ENCODE measurements around the gene LIPC. TPM values are rescaled to one million over a fixed set of nuclear protein-coding genes. Genes with fewer than 3 reads are reported as not detected.

LIPC gene
- total RNA-seq, 5 donors from 2014 or later (not counting 1 experiment from before 2014, with no cell fraction given): 0.89 to 2.1 (median 1.5) TPM

- Histone ChIP-seq H3K9me3 (no peaks in the 10 kb centered on the region), H3K27me3 (replicated peaks in 1 of 2; ENCODE audit: control insufficient read depth in 2 of 2, extremely low read depth in 1 of 2, insufficient read depth in 2 of 2, low read length in 1 of 2) (peaks cover 0 to 3% of the 10 kb centered on the region in 2 experiments), H3K27ac (ENCODE audit: low read length) (no peak overlapping the region), H3K4me1 (ENCODE audit: control insufficient read depth in 1 of 2, extremely low read depth in 1 of 2, insufficient read depth in 2 of 2, low read length in 2 of 2) (no peaks in the 10 kb centered on the region), H3K4me3 (ENCODE audit: control insufficient read depth in 1 of 2, extremely low read depth in 1 of 2, low read length in 1 of 2) (no peak overlapping the region), H3K36me3 (ENCODE audit: control insufficient read depth in 2 of 2, extremely low read depth in 1 of 2, insufficient read depth in 1 of 2, low read length in 1 of 2) (no peaks in the 10 kb centered on the region)
- H3K4me1 Mint-ChIP-seq: peaks cover 0 to 17% (median 0%) of the 10 kb centered on the region in 3 donors
- WGBS (ENCODE audit: insufficient coverage): 80% methylated on average over 3 of the region's 4 CpGs
- DNase-seq (no peak), ATAC-seq (replicated peaks in 1 of 4) (no peak)
- no peaks in the 10 kb centered on the region for H3K9me3 Mint-ChIP-seq
- H3K27ac Mint-ChIP-seq: no peak overlapping the region
- H3K27me3 Mint-ChIP-seq: no peaks in the 10 kb centered on the region
- CTCF ChIA-PET: no interaction called here
- POLR2A ChIA-PET: no interaction called here
- H3K4me3 Mint-ChIP-seq: no peak overlapping the region
- H3K36me3 Mint-ChIP-seq: no peaks in the 10 kb centered on the region
These were observed 104.6 kb downstream of the LIPC start for GRCh38 chr15:58536414-58536813.

GRCh38 chr15:58537033-58537432 is 105.2 kb downstream of the LIPC start:
- 95% methylated on average over 8 of the region's 9 CpGs for WGBS (ENCODE audit: insufficient coverage)
- no peaks in the 10 kb centered on the region for H3K4me1 ChIP-seq (ENCODE audit: control insufficient read depth in 1 of 2, extremely low read depth in 1 of 2, insufficient read depth in 2 of 2, low read length in 2 of 2)
- no peak overlapping the region for H3K4me3 ChIP-seq (ENCODE audit: control insufficient read depth in 1 of 2, extremely low read depth in 1 of 2, low read length in 1 of 2)
- no peaks in the 10 kb centered on the region for H3K9me3 Mint-ChIP-seq
- DNase-seq (no peak), ATAC-seq (replicated peaks in 1 of 4) (no peak)
- ChIA-PET POLR2A (no interaction called here), CTCF (no interaction called here)
- peaks cover 0 to 17% (median 0%) of the 10 kb centered on the region in 3 donors for H3K4me1 Mint-ChIP-seq
- H3K27ac ChIP-seq (ENCODE audit: low read length): no peak overlapping the region
- no peaks in the 10 kb centered on the region for H3K36me3 Mint-ChIP-seq
- H3K4me3 Mint-ChIP-seq: no peak overlapping the region
- H3K9me3 ChIP-seq: no peaks in the 10 kb centered on the region
- no peaks in the 10 kb centered on the region for H3K27me3 Mint-ChIP-seq
- H3K27me3 ChIP-seq (replicated peaks in 1 of 2; ENCODE audit: control insufficient read depth in 2 of 2, extremely low read depth in 1 of 2, insufficient read depth in 2 of 2, low read length in 1 of 2): peaks cover 0 to 3% of the 10 kb centered on the region in 2 experiments
- no peaks in the 10 kb centered on the region for H3K36me3 ChIP-seq (ENCODE audit: control insufficient read depth in 2 of 2, extremely low read depth in 1 of 2, insufficient read depth in 1 of 2, low read length in 1 of 2)
- H3K27ac Mint-ChIP-seq: no peak overlapping the region

DNA sequence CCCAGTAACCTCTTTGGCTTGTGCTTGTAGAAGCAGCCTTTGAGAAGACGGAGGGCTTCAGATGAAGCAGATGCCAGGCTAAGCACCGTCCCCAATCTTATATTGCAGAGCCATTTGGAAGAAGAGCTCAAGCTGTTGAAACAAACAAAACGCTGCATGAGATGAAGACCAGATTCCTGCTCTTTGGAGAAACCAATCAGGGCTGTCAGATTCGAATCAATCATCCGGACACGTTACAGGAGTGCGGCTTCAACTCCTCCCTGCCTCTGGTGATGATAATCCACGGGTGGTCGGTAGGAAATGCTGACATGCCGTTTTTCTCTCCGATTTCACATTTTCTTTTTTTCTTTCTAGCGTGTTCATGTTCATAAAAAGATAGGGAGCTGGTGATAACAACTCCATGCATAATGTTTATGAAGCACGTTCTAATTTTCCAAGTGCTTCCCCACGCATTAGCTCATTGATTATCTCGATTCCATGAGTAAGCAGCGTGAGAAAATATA is 106.5 kb downstream of the LIPC start:
- Histone ChIP-seq H3K27ac (ENCODE audit: low read length) (no peak overlapping the region), H3K4me1 (ENCODE audit: control insufficient read depth in 1 of 2, extremely low read depth in 1 of 2, insufficient read depth in 2 of 2, low read length in 2 of 2) (no peaks in the 10 kb centered on the region), H3K4me3 (ENCODE audit: control insufficient read depth in 1 of 2, extremely low read depth in 1 of 2, low read length in 1 of 2) (no peak overlapping the region), H3K36me3 (ENCODE audit: control insufficient read depth in 2 of 2, extremely low read depth in 1 of 2, insufficient read depth in 1 of 2, low read length in 1 of 2) (no peaks in the 10 kb centered on the region), H3K27me3 (replicated peaks in 1 of 2; ENCODE audit: control insufficient read depth in 2 of 2, extremely low read depth in 1 of 2, insufficient read depth in 2 of 2, low read length in 1 of 2) (peaks cover 0 to 3% of the 10 kb centered on the region in 2 experiments), H3K9me3 (no peaks in the 10 kb centered on the region)
- CTCF ChIA-PET: no interaction called here
- 96% methylated on average over 6 of the region's 16 CpGs for WGBS (ENCODE audit: insufficient coverage)
- POLR2A ChIA-PET: no interaction called here
- H3K4me3 Mint-ChIP-seq: no peak overlapping the region
- peaks cover 0 to 17% (median 0%) of the 10 kb centered on the region in 3 donors for H3K4me1 Mint-ChIP-seq
- ATAC-seq (replicated peaks in 1 of 4) (no peak), DNase-seq (no peak)
- H3K27ac Mint-ChIP-seq: no peak overlapping the region
- no peaks in the 10 kb centered on the region for H3K9me3 Mint-ChIP-seq
- H3K36me3 Mint-ChIP-seq: no peaks in the 10 kb centered on the region
- H3K27me3 Mint-ChIP-seq: no peaks in the 10 kb centered on the region

- Histone ChIP-seq H3K4me3 (ENCODE audit: control insufficient read depth in 1 of 2, extremely low read depth in 1 of 2, low read length in 1 of 2) (no peak overlapping the region), H3K9me3 (no peaks in the 10 kb centered on the region), H3K27me3 (replicated peaks in 1 of 2; ENCODE audit: control insufficient read depth in 2 of 2, extremely low read depth in 1 of 2, insufficient read depth in 2 of 2, low read length in 1 of 2) (peaks cover 0 to 3% of the 10 kb centered on the region in 2 experiments), H3K27ac (ENCODE audit: low read length) (no peak overlapping the region), H3K36me3 (ENCODE audit: control insufficient read depth in 2 of 2, extremely low read depth in 1 of 2, insufficient read depth in 1 of 2, low read length in 1 of 2) (no peaks in the 10 kb centered on the region), H3K4me1 (ENCODE audit: control insufficient read depth in 1 of 2, extremely low read depth in 1 of 2, insufficient read depth in 2 of 2, low read length in 2 of 2) (no peaks in the 10 kb centered on the region)
- Mint-ChIP-seq H3K27ac (no peak overlapping the region), H3K4me3 (no peak overlapping the region), H3K4me1 (peaks cover 0 to 17% (median 0%) of the 10 kb centered on the region in 3 donors), H3K27me3 (no peaks in the 10 kb centered on the region), H3K9me3 (no peaks in the 10 kb centered on the region), H3K36me3 (no peaks in the 10 kb centered on the region)
- POLR2A ChIA-PET: no interaction called here
- DNase-seq (no peak), ATAC-seq (replicated peaks in 1 of 4) (no peak)
- CTCF ChIA-PET: no interaction called here
- WGBS (ENCODE audit: insufficient coverage): no CpG with 5 or more reads among the region's 3 CpGs
These were observed 107.1 kb downstream of the LIPC start for GRCh38 chr15:58538901-58539300.

GRCh38 chr15:58539548-58539947 is 107.8 kb downstream of the LIPC start:
- WGBS (ENCODE audit: insufficient coverage): no CpG with 5 or more reads among the region's 1 CpG
- Histone ChIP-seq H3K27me3 (replicated peaks in 1 of 2; ENCODE audit: control insufficient read depth in 2 of 2, extremely low read depth in 1 of 2, insufficient read depth in 2 of 2, low read length in 1 of 2) (peaks cover 0 to 3% of the 10 kb centered on the region in 2 experiments), H3K9me3 (no peaks in the 10 kb centered on the region), H3K36me3 (ENCODE audit: control insufficient read depth in 2 of 2, extremely low read depth in 1 of 2, insufficient read depth in 1 of 2, low read length in 1 of 2) (no peaks in the 10 kb centered on the region), H3K4me3 (ENCODE audit: control insufficient read depth in 1 of 2, extremely low read depth in 1 of 2, low read length in 1 of 2) (no peak overlapping the region), H3K4me1 (ENCODE audit: control insufficient read depth in 1 of 2, extremely low read depth in 1 of 2, insufficient read depth in 2 of 2, low read length in 2 of 2) (peaks cover 0 to 2% of the 10 kb centered on the region in 2 experiments), H3K27ac (ENCODE audit: low read length) (no peak overlapping the region)
- POLR2A ChIA-PET: no interaction called here
- Mint-ChIP-seq H3K4me1 (peaks cover under 1 to 17% (median under 1%) of the 10 kb centered on the region in 3 donors), H3K4me3 (no peak overlapping the region), H3K36me3 (no peaks in the 10 kb centered on the region), H3K9me3 (no peaks in the 10 kb centered on the region), H3K27me3 (no peaks in the 10 kb centered on the region), H3K27ac (no peak overlapping the region)
- CTCF ChIA-PET: no interaction called here
- DNase-seq: no peak
- ATAC-seq (replicated peaks in 1 of 4): no peak

GRCh38 chr15:58541410-58542087 is 109.8 kb downstream of the LIPC start:
- Mint-ChIP-seq H3K4me1 (peaks cover 18 to 33% (median 19%) of the 10 kb centered on the region in 3 donors), H3K27ac (no peak overlapping the region), H3K4me3 (no peak overlapping the region), H3K9me3 (no peaks in the 10 kb centered on the region), H3K27me3 (no peaks in the 10 kb centered on the region), H3K36me3 (no peaks in the 10 kb centered on the region)
- peaks cover 7 to 19% of the 10 kb centered on the region in 2 experiments for H3K4me1 ChIP-seq (ENCODE audit: control insufficient read depth in 1 of 2, extremely low read depth in 1 of 2, insufficient read depth in 2 of 2, low read length in 2 of 2)
- 79% methylated on average over 4 of the region's 22 CpGs for WGBS (ENCODE audit: insufficient coverage)
- no peak overlapping the region for H3K4me3 ChIP-seq (ENCODE audit: control insufficient read depth in 1 of 2, extremely low read depth in 1 of 2, low read length in 1 of 2)
- CTCF ChIA-PET: interaction anchor here in 1 of 2 donors (0.6 kb wide), 1 partner anchor 8 kb away, joined by 3 read pairs; no protein-coding TSS in a partner anchor
- H3K27ac ChIP-seq (ENCODE audit: low read length): no peak overlapping the region
- ATAC-seq (replicated peaks in 1 of 4): no peak
- H3K27me3 ChIP-seq (replicated peaks in 1 of 2; ENCODE audit: control insufficient read depth in 2 of 2, extremely low read depth in 1 of 2, insufficient read depth in 2 of 2, low read length in 1 of 2): peaks cover 0 to 3% of the 10 kb centered on the region in 2 experiments
- H3K9me3 ChIP-seq: no peaks in the 10 kb centered on the region
- no peaks in the 10 kb centered on the region for H3K36me3 ChIP-seq (ENCODE audit: control insufficient read depth in 2 of 2, extremely low read depth in 1 of 2, insufficient read depth in 1 of 2, low read length in 1 of 2)
- POLR2A ChIA-PET: interaction anchor here in 1 of 2 donors (0.6 kb wide), 1 partner anchor 753 kb away, joined by 3 read pairs; no protein-coding TSS in a partner anchor
- DNase-seq: no peak
